Uterus (tissue), 2 donors: ENCODE data around the gene CXCL1.

Source experiments
- CTCF ChIP-seq, 4 experiments: fragments of 200-600 bp in 2 of 4; fragments of 450-650 bp in 2 of 4; sonication (generic) in 2 of 4; IDR thresholded peaks; one replicate each; pipeline ENCODE4 v1.5.1; 2016 to 2019; ENCODE audit warnings: antibody characterized with exemption in 4 of 4, mild to moderate bottlenecking in 2 of 4, moderate library complexity in 1 of 4
- POLR2A ChIP-seq, 2 donors: fragments of 450-650 bp; IDR thresholded peaks; one replicate each; pipeline ENCODE4 v1.6.1; 2016; ENCODE audit warnings: antibody characterized with exemption in 2 of 2, mild to moderate bottlenecking in 1 of 2, moderate library complexity in 1 of 2

- TF ChIP-seq CTCF (IDR thresholded peaks at IDR 0.05) (no peak), POLR2A (IDR thresholded peaks at IDR 0.05) (no peak)
These were observed 43.0 kb downstream of the CXCL1 start for GRCh38 chr4:73912191-73912590.
